Measurements from ENCODE around the gene DBNDD1.

DNA sequence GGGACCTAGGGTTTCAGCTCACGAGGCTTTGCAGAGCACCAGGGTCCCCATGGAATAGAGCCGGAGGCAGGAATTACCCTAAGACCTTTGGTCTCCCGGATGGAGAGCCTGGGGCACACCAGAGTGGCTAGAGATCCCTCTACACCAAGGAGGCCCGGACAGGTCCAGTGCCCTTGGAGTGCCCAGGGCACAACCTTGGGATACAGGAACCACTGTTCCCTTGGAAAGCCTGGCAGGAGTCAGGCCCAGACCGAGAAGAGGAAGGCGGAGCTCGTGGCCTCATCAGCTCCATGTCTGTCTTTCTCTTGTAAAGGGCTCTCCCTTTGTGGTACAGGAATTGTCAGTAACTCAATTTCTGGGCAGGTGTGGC is 3.8 kb upstream of the DBNDD1 start:
- TF ChIP-seq POLR2AphosphoS5 (IDR thresholded peaks at IDR 0.05; ENCODE audit: low read depth, low read length) (no peak), TAF1 (IDR thresholded peaks at IDR 0.05; ENCODE audit: borderline replicate concordance, insufficient read depth, low read length) (no peak), SIN3A (IDR thresholded peaks at IDR 0.05; ENCODE audit: borderline replicate concordance, insufficient read depth, low read length) (no peak), FOXP2 (optimal IDR thresholded peaks at IDR 0.05; ENCODE audit: borderline replicate concordance, extremely low read depth, extremely low read length, insufficient read depth) (no peak)
- TF ChIP-seq, protein P1, sequence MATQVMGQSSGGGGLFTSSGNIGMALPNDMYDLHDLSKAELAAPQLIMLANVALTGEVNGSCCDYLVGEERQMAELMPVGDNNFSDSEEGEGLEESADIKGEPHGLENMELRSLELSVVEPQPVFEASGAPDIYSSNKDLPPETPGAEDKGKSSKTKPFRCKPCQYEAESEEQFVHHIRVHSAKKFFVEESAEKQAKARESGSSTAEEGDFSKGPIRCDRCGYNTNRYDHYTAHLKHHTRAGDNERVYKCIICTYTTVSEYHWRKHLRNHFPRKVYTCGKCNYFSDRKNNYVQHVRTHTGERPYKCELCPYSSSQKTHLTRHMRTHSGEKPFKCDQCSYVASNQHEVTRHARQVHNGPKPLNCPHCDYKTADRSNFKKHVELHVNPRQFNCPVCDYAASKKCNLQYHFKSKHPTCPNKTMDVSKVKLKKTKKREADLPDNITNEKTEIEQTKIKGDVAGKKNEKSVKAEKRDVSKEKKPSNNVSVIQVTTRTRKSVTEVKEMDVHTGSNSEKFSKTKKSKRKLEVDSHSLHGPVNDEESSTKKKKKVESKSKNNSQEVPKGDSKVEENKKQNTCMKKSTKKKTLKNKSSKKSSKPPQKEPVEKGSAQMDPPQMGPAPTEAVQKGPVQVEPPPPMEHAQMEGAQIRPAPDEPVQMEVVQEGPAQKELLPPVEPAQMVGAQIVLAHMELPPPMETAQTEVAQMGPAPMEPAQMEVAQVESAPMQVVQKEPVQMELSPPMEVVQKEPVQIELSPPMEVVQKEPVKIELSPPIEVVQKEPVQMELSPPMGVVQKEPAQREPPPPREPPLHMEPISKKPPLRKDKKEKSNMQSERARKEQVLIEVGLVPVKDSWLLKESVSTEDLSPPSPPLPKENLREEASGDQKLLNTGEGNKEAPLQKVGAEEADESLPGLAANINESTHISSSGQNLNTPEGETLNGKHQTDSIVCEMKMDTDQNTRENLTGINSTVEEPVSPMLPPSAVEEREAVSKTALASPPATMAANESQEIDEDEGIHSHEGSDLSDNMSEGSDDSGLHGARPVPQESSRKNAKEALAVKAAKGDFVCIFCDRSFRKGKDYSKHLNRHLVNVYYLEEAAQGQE (IDR thresholded peaks at IDR 0.05; ENCODE audit: insufficient read depth in 1 of 2, low read depth in 2 of 2, low read length in 2 of 2), result no peak

All from PFSK-1 (cell line).